Activated T-cell treated with anti-CD3 and anti-CD28 coated beads, Interleukin-2, amount 50 U/mL, for 1 hour (primary cell): ENCODE measurements around the gene SAPCD2.
A peak's percentile ranks its signal among the peaks of the same experiment; 100 is the strongest.

Experiments
- DNase-seq: peaks from one replicate; pipeline ENCODE4 v3.0.0-alpha.2; 2020

The SAPCD2 gene

GRCh38 chr9:137080260-137081122, 10.1 kb upstream of the SAPCD2 start:
- no peak for DNase-seq

GRCh38 chr9:137079401-137079787, 9.0 kb upstream of the SAPCD2 start:
- no peak for DNase-seq

- no peak for DNase-seq
These were observed 8.5 kb upstream of the SAPCD2 start for GRCh38 chr9:137078701-137079400.

GRCh38 chr9:137077758-137078693, 7.7 kb upstream of the SAPCD2 start:
- DNase-seq: peak; percentile 50

GRCh38 chr9:137077010-137077747, 6.8 kb upstream of the SAPCD2 start, which contains the start of gene UAP1L1:
UAP1L1 (plus strand) TSS chr9:137077517; CDS start chr9:137077533, 16 bp downstream.
- peak; percentile 66 for DNase-seq

- DNase-seq: no peak
These were observed 6.3 kb upstream of the SAPCD2 start for GRCh38 chr9:137076636-137077009.

GRCh38 chr9:137075275-137075775, 5.0 kb upstream of the SAPCD2 start:
- no peak for DNase-seq

GRCh38 chr9:137074657-137075274, 4.4 kb upstream of the SAPCD2 start:
- DNase-seq: no peak

GRCh38 chr9:137073992-137074399, 3.6 kb upstream of the SAPCD2 start:
- no peak for DNase-seq

GRCh38 chr9:137071282-137071681, 925 bp upstream of the SAPCD2 start:
- no peak for DNase-seq

GRCh38 chr9:137070906-137071275, 534 bp upstream of the SAPCD2 start:
- no peak for DNase-seq

GRCh38 chr9:137069508-137070091, 757 bp downstream of the SAPCD2 start:
- no peak for DNase-seq

- no peak for DNase-seq
These were observed 1.5 kb downstream of the SAPCD2 start for GRCh38 chr9:137068539-137069507.

GRCh38 chr9:137067860-137068538, 2.4 kb downstream of the SAPCD2 start:
- peak; percentile 86 for DNase-seq

GRCh38 chr9:137066096-137066861, 4.1 kb downstream of the SAPCD2 start:
- no peak for DNase-seq

GRCh38 chr9:137065336-137065967, 4.9 kb downstream of the SAPCD2 start:
- DNase-seq: no peak

- no peak for DNase-seq
These were observed 5.5 kb downstream of the SAPCD2 start for GRCh38 chr9:137064880-137065164.
